ENCODE results near the gene ITIH3.

The ITIH3 gene

DNA sequence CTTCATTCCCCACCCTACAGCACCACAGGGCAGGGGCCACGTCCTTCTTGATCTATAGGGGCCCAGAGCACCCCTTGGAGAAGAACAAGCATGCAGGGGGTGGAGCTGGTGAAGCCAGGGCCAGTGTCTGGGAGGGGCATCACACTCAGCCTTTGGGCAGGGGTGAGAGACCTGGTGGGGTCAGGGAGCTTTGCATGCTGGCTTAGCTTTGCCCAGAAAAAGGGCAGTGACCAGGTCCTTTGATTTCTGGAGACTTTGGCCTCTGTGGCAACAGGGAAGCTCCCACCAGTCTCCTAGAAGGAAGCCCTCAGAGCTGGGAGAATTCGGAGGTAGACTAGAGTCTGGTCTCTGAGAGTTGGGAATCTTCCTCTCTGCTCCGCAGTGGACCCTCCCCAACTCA, 34.9 kb downstream of the ITIH3 start:
- no peak for DNase-seq (ENCODE audit: low read depth in 2 of 2)

DNA sequence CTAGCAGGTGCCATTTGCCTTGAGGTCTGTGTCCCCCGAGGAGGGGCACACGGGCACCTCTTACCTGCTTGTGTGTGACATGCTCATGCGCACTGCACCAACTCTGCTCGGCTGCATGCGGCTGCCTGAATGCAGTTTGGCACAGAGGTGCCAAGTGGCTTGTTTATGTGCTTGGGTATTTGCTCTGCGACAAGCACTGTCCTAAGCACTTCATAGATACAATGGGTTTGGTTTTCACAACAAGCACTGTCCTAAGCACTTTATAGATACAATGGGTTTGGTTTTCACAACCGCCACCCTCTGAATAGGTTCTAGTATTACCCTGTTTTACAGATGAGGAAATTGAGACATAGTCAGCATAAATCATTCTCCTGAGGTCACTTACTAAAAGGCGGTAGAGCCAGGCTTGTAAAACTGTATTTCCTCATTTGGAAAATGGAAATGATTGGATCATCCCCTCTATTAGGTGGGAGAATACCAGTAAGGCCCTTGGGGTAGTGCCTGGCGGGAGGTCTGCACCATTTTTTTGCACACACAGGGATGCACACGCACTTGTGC, 35.4 kb downstream of the ITIH3 start:
- DNase-seq (ENCODE audit: low read depth in 2 of 2) = no peak

DNA sequence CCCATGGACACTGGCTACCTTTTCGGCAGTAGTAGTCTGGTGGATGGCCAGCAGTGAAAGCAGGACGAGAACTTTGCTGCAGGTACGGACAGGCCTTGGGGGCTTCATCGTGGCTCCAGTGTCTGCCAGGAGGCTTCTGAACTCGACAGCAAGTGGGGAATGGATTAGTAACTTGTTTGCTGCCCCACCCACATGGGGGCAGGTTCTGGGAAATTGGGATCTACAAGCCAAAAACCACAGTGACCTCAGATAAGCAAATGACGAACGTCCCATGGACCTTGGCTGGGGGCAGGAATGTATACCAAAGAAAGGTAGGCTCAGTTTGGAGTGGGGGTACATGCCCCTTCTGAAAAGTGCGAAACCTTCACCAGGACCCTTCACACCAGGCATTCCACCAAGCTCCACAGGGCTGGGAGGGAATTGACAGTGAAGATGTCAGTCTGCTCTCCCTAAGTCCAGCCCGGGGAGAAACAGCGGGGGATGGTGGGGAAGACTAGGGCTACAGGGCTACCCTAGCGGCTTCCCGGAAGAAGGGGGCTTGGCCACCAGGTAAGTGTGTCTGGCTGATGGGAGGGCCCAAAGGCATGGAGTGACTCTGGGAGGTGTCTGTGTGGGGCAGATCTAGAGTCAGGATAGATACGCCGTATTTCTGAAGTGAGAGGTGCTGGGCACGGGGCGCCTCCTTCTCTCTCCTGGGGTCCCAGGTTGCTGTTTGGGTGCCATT, 36.1 kb downstream of the ITIH3 start, which contains the start of gene ITIH4:
TSS of gene ITIH4 (minus strand) at position 138 of the 724 bp plus-strand sequence. CDS start at position 108, 30 bp downstream.
- DNase-seq (ENCODE audit: low read depth in 2 of 2) = no peak

DNA sequence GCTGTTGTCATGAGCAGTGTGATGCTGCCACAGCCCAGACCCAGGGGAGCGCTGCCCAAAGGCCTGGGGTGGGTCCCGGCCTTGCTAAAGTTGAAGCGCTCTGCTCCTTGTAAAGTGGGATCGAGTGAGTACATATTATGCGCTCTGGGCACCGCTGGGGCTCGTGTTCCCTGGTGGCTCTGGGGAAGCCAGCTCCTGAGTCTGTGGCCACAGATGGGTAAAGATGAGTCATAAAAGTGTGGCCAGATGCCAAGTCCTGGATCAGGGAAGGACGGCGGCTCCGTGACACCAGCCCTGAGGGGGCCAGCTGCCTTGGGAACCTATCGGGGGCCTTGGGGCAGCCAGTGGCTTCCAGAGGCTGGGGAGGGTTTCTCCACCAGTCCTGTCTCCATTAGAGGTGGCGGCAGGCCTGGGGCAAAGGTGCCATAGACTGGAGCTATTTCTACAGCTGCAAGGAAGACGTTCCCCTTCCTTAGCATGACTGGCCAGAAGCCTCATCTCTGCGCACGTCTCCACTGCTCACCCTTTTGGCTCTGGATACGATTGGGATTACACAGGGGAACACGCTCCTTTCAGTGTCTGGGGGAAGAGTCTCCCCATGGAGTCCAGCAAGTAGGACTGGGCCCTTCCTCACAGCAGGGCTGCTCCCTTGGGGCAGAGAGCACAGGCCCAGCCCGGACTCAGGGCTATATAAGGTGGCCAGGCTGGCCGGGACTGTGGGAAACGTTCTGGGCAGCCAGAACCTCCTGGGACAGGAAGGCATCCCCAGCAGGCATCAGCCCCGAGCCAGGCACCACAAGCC, 37.1 kb downstream of the ITIH3 start:
- DNase-seq (ENCODE audit: low read depth in 2 of 2) = peak; percentile 16 to 20

DNA sequence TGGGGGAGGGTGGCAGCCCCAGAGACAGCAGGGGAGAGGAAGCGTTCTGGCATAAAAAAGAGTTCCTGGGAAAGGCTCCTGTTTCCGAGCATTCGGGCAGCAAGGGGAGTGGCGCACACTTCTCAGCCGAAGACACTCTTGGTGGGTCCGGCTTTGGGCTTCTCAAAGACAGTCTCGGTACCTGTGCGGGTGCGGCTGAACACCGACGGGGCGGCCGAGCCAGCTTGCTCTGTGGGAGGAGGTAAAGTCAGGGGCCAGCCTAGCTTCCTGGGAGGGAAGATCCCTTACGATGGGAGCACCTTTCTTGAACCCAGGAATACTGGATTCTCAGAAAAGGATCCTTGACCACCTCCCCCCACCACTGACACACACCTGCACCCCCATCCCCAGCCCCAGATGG, 38.6 kb downstream of the ITIH3 start:
- DNase-seq (ENCODE audit: low read depth in 2 of 2) = no peak

DNA sequence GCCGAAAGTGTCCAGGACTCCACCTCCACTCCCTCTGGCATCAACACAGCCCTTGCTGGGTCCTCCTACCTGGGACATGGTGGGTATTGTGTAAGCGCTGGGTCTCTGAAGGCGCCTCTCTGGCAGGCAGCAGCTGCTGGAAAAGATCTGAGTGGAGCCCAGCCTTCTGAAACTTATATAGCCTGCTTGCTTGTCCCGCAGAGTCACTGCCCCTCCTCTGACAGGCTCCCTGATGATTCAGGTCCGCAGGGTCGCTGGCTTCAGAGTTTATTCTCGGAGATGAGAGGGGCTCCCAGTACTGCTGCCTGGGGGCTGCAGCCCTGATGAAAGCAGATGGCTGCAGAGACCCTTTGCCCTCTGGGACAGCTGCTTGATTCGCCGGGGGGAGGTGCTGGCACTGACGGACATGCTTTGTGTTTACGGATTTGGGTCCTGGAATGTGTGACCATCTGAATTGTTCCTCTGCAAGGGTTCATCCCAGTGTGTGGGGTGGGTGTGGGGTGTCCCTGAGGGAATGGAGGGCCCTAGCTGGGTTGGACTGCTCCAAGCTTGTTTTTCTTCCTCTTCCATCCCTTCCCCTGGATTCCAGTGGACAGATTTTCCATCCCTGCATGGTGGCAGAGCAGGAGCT, 40.4 kb downstream of the ITIH3 start, which contains the start of gene MUSTN1:
TSS of gene MUSTN1 (minus strand) at position 149 of the 631 bp plus-strand sequence. CDS start at position 78, 71 bp downstream.
- no peak for DNase-seq (ENCODE audit: low read depth in 2 of 2)

DNA sequence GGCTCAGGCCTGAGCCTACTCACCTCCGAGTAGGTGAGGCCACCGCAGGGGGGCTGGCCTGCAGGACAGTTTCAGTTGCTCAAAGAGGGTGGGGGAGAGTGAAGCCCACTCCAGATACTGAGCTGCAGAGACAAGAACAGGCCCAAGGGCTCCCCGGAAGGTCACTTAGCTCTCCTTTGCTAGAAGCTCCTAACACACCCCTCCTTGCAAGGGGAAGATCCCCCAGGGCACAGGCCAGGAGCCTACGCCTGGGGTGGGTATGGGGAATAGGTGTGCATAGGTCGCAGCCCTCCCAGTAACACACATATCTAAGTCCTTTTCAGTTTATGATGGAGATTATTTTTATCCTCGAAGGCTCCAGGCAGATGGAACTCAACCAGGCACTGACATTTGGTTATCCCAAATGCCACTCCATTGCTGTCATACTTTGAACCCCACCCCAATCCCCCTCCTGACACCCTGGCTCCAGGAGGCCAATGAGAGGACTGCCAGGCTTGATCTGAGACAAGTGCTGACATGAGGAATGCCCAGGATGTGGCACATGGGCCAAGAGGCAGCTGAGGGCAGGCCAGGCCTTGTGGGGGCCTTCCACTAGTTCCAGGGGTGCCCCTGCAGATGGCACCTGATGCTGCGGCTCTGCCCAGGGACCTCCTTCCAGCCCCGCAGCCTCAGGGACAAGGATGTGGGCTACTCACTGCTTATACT, 41.3 kb downstream of the ITIH3 start:
- no peak for DNase-seq (ENCODE audit: low read depth in 2 of 2)

DNA sequence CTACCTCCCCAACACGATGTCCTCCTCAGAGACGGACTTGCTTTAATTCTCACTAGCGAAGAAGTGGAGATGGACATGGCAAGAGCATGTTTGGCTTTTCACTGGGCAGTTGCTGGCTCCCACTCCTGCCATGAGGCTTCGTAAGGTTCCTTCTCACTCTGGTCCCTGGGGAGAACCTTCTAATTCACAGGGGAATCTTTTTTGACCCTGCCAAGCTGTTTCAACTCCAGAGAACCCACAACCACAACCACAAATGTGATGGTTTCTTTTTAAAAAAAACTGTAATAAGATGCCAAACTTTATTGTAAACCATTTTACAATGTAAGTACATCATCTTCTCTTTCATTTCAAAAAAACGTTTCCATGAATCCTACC, 41.9 kb downstream of the ITIH3 start:
- no peak for DNase-seq (ENCODE audit: low read depth in 2 of 2)

DNA sequence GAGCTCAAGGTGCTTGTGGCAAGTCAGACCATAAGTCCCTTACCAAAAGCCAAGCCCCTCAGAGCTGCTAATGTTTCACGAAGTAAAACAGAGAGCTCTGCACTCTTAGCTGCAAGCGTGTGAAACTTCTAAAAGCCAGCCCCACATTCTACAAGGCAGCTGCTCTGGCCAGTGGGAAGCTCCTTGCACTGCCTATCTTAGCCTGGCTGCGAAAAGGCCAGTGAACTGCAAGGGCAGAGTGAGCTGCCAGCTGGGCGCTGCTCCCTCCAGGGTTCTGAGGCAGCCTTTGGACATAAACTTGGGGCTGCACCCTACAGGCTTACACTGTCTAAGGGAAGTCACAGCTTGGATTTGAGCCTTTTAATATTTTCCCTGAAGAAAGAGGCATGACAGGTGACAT, 42.4 kb downstream of the ITIH3 start:
- no peak for DNase-seq (ENCODE audit: low read depth in 2 of 2)

DNA sequence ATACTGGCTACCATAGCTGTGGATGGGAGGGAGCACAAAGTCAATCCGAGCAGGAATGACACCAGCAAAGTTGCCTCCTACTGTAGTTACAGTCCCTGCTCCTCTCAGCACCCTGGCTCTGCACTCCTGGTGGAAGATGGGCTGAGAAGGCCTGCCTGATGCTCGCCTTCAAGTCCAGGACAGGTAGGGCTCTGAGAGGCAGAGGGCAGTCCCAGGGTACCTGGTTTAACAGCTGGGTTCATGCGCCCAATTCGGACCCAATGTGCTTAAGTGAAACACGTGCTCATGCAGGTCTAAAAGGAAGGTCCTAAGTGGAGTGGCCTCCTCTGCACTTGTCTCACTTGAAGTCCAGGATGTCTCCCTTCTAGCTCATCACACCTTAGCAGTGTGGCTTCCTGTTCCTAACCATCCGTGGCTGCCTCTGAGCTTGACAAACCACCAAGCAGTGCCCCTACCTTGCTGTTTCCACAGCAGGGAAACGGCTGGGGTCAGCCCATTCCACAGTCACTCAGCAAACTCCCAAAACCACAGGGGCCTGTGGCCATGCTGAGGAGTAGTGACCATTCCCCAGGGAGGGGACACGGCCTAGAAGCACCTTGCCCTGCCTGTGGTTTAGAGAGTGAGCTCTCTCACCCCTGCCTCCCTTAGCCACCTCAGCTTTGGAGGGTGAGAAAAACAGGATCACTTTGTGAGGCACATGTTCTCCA, 44.1 kb downstream of the ITIH3 start:
- no peak for DNase-seq (ENCODE audit: low read depth in 2 of 2)

DNA sequence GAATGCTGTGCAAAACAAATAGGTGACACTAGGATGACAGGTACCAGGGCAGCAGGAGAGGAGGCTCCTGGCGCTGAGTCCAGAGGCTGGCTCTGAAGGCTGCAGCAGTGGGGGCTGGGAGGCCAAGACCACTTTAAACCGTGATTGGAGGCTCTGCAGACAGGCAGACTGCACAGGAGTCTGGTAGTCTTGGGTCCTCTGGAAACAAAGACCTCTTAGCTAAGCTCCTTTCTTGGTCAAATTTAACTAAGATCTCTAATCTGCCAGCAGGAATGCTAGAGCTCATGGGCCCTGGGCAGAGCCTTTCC, 44.6 kb downstream of the ITIH3 start:
- DNase-seq (ENCODE audit: low read depth in 2 of 2) = no peak

DNA sequence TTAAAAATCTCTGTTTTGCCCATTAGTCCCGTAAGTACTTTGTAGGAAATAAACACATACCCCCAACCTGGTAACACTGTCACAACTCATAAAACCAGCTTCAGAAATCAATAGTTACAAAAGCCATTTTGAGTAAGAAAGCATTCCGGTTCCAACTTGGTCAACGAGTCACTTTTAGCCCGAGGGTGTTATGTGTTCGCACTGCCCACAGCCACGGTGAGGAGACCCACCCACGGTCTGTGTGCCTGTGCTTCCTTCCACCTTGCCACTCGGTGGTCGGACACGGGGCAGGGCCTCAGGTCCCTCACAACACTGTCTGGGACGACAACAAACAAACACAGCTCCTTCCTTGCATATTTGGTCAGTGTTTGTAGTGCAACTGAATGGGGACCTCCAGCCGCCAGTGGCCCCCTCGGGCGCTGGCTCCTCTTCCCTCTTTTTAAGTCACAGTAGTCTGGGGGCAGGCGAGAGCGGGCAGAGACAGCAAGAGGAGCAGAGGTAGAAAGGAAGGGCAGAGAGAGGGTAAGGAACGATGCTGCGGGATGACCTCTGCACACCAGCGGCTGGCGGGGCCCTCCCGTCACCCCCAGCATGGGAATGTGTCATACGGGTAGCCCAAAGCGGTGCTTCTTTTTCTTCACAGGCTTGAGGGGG, 45.4 kb downstream of the ITIH3 start:
- DNase-seq (ENCODE audit: low read depth in 2 of 2) = no peak

DNA sequence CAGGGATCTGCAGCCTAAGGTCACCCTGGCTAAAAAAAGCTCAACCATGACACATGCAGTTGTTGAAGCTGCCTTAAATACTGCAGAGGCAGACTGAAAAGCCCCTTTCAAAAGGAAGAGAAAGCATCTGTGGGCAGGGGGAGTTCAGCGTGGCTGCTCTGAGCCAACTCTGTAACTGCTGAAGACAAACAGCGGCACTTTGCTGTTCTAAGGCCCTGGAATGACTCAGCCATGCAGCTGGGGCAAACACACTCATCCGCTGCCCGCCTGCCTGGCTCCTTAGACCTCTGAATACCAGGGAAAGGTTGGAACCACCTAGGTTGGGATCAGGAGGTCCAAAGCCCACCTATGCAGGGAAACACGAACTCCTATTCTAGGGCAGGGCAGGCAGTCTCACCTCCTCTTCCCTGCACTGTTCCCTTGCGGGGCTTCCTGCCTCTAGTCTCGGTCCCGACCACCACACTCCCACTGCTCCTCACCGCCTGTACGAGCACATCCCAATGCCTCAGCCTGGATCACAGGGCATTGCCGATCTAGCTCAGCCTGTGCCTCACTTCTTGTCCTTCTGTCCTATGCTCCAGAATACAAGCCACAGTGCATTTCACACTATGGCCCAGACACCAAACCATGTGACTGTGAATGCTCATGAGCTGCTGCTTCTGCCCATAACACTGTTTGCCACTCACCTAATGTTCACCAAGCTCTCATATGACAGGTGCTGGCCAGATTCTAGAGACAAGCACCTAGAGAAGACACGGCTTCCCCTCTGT, 46.8 kb downstream of the ITIH3 start:
- no peak for DNase-seq (ENCODE audit: low read depth in 2 of 2)

DNA sequence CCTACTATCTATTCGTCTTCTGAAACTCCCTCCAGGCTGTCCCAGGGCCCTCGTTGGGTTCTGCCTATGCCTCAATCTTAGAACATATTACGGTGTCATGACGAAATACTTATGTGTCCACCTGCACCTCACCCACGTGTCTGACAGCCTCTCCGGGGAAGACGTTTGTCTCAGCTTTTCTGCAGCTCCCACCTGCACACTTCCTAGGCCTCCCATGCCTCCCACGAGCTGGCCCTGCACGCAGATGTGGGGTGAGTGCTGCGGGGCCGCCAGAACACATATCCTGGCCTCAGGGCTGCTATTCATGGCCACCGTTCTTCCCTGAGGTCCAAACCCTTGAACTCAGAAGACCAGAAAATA, 47.4 kb downstream of the ITIH3 start:
- no peak for DNase-seq (ENCODE audit: low read depth in 2 of 2)

DNA sequence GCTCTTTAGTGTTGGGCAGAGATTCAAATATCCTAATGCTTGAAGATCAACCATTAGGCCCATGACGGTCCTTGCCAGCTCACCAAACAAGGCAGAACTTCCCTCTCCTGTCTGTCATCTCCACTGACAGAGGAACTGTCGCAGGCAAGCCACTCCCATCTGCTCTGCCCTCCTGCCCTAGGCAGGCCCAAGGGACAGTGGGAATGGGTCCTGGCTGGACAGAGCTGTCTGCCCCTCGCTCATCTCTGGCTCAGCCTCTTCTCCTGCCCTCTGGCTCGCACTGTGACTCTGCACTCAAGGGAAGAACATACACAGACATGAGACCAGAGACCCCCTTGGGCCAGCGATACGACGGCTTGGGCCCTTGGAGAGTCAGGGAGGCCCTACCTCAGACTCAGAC, 47.8 kb downstream of the ITIH3 start:
- DNase-seq (ENCODE audit: low read depth in 2 of 2) = no peak

DNA sequence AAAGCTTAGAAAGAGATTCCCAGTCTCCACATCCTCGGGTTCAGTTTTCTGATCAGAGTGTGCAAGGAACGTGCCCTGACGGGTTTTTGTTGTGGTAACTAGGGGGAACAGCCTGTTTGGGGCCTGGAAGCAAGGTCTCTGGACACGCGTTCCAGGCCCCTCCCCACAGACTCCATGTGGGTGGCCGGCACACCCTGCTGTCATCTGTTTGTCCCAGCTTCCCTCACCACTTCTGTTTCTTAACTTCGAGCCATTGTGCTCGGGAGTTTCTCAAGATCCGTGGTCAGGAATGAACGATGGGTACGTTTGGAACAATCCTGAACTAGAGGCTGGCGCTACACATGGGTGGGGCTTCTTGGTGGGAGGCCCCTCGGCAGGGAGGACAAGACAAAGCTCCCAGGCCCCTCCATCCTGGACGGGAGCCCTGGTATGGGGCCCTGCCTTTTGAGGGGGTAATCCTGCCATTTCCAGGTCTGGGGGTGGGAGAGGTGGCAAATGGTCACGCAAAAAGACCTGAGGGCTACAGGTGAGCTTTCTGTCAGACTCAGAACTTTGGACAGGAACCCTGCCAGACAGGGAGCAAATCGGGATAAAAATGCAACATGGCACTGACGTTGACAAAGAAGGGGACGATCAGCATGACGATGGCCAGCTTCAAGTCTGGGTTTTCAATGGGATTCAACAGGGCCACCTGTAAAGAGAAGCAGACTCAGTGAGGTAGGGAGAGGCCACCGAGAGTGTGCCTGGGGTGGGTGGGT, 48.7 kb downstream of the ITIH3 start:
- DNase-seq (ENCODE audit: low read depth in 2 of 2) = no peak

DNA sequence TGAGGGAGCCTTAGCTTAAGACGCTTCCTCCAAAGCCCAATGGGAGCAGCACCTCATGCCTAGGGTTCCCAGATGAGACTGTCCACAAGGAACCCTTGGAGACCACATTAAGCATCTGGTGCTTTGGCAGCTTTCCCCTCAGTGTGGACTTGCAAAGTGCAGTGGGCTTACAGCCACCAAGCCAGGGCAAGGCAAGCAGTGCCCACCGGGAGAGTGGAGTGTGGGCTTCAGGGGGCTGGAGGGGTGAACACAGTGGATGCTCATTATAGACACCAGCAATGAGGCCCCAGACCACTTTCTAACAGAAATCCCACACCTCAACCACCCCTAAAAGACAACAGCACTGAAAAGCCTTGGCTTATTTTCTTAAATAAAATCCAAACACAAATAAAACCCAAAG, 49.3 kb downstream of the ITIH3 start:
- DNase-seq (ENCODE audit: low read depth in 2 of 2) = no peak

DNA sequence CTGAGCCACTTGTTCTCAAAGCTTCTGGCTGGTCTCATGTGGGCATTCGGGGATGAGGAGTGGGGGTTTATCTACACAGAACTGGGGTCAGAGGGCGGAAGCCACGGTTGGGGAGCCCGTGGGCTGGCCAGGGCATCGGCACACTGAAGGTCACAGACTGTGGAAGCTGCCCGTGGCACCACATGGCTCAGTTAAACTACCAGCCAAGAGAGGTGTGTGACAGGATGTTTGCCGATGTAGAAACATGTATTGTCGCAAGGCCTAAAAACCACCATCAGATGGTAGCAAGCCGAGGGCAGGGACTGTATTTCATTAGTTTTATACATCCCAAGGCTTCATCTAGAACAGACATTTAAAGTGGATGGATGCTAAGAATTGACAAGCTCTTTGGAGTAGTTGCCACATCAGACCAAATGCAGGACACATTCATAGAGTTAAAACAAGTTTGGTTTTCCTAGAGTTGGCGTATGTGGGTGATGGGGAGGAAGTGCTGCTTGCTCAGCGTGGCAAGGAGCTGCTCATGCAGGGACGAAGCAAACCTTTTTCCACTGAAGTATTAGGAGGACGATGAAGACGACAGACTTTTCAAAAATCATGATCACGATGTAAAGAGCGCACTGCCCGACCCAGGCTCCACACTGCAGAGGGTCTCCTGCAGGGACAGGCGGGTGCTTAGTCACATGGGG, 49.8 kb downstream of the ITIH3 start:
- DNase-seq (ENCODE audit: low read depth in 2 of 2) = no peak

DNA sequence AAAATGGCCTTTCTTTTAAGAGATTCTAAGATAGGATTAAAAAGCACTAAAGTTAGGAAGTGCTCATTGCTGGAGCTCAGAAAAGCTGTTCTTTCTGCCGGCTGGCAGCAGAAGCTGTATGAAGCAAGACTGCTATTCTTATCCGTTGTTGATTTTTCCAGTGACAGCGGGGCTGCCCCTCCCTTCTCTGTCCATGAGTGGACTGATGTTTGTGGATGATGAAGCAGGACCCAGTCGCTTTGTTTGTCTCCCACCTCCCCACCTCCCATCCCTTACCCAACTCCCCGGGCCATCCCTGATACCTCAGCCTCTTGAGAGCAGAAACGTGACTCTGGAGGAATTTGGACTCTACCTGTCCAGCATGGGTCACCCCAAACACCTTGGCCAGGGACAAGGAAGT, 50.6 kb downstream of the ITIH3 start:
- DNase-seq (ENCODE audit: low read depth in 2 of 2) = no peak
